Measurements from ENCODE around the gene PREX1. TPM values are rescaled to one million over a fixed set of nuclear protein-coding genes. Genes with fewer than 3 reads are reported as not detected.

PREX1 gene
- total RNA-seq, 2 experiments from 2014 or later = 20.7 to 25.3 TPM

GRCh38 chr20:48612335-48612734, 215.5 kb downstream of the PREX1 start:
- intact Hi-C loops (cut with micrococcal nuclease; ENCODE audit: unreplicated experiment) = no loop called here

GRCh38 chr20:48610996-48611395, 216.8 kb downstream of the PREX1 start:
- CTCF ChIA-PET (ENCODE audit: unreplicated experiment) = no interaction called here
- H3K4me1 ChIP-seq (ENCODE audit: insufficient read depth, low read length, poor library complexity, severe bottlenecking) = no peaks in the 10 kb centered on the region
- no peaks in the 10 kb centered on the region for H3K9me3 ChIP-seq (ENCODE audit: low read length)
- no peak overlapping the region for H2AFZ ChIP-seq (ENCODE audit: low read length)
- H3K27ac ChIP-seq (ENCODE audit: low read depth, low read length, poor library complexity, severe bottlenecking) = no peak overlapping the region
- H3K4me3 ChIP-seq (ENCODE audit: low read depth, low read length, poor library complexity, severe bottlenecking) = no peak overlapping the region
- no peak overlapping the region for H3K4me2 ChIP-seq (ENCODE audit: low read length)
- DNase-seq (ENCODE audit: low spot score) = no peak
- POLR2A ChIA-PET = no interaction called here
- H4K20me1 ChIP-seq (ENCODE audit: insufficient read depth, low read length) = no peaks in the 10 kb centered on the region
- TF ChIP-seq EZH2phosphoT487 (IDR thresholded peaks at IDR 0.05; ENCODE audit: borderline replicate concordance, low read depth, low read length) (no peak), CTCF (conservative IDR thresholded peaks at IDR 0.05; ENCODE audit: low read length) (no peak)
- BruUV-seq (replicated peaks) = no TSS peak
- H3K9me2 ChIP-seq (ENCODE audit: insufficient read depth, low read length) = no peaks in the 10 kb centered on the region
- no peaks in the 10 kb centered on the region for H3K36me3 ChIP-seq (ENCODE audit: insufficient read depth, low read length)
- no peaks in the 10 kb centered on the region for H3K79me2 ChIP-seq (ENCODE audit: insufficient read depth, low read depth, low read length)
- intact Hi-C loops (cut with micrococcal nuclease; ENCODE audit: unreplicated experiment) = no loop called here

More at GRCh38 chr20:48612335-48612734, 215.5 kb downstream of the PREX1 start:
- Histone ChIP-seq H3K9me2 (ENCODE audit: insufficient read depth, low read length) (no peaks in the 10 kb centered on the region), H3K27ac (ENCODE audit: low read depth, low read length, poor library complexity, severe bottlenecking) (no peak overlapping the region), H3K36me3 (ENCODE audit: insufficient read depth, low read length) (no peaks in the 10 kb centered on the region), H4K20me1 (ENCODE audit: insufficient read depth, low read length) (no peaks in the 10 kb centered on the region; the same call in 1 of the 2 replicates), H3K4me2 (ENCODE audit: low read length) (no peak overlapping the region), H3K4me3 (ENCODE audit: low read depth, low read length, poor library complexity, severe bottlenecking) (no peak overlapping the region), H2AFZ (ENCODE audit: low read length) (no peak overlapping the region), H3K4me1 (ENCODE audit: insufficient read depth, low read length, poor library complexity, severe bottlenecking) (no peaks in the 10 kb centered on the region), H3K9me3 (ENCODE audit: low read length) (no peaks in the 10 kb centered on the region), H3K79me2 (ENCODE audit: insufficient read depth, low read depth, low read length) (no peaks in the 10 kb centered on the region)
- ChIA-PET POLR2A (no interaction called here), CTCF (ENCODE audit: unreplicated experiment) (no interaction called here)
- TF ChIP-seq EZH2phosphoT487 (IDR thresholded peaks at IDR 0.05; ENCODE audit: borderline replicate concordance, low read depth, low read length) (no peak), CTCF (conservative IDR thresholded peaks at IDR 0.05; ENCODE audit: low read length) (no peak)
- DNase-seq (ENCODE audit: low spot score) = no peak
- BruUV-seq (replicated peaks) = no TSS peak

- Histone ChIP-seq H2AFZ (ENCODE audit: low read length) (no peak overlapping the region), H3K9me2 (ENCODE audit: insufficient read depth, low read length) (no peaks in the 10 kb centered on the region), H3K36me3 (ENCODE audit: insufficient read depth, low read length) (no peaks in the 10 kb centered on the region), H4K20me1 (ENCODE audit: insufficient read depth, low read length) (no peaks in the 10 kb centered on the region), H3K79me2 (ENCODE audit: insufficient read depth, low read depth, low read length) (no peaks in the 10 kb centered on the region), H3K9me3 (ENCODE audit: low read length) (no peaks in the 10 kb centered on the region), H3K4me2 (ENCODE audit: low read length) (no peak overlapping the region), H3K4me1 (ENCODE audit: insufficient read depth, low read length, poor library complexity, severe bottlenecking) (no peaks in the 10 kb centered on the region), H3K4me3 (ENCODE audit: low read depth, low read length, poor library complexity, severe bottlenecking) (no peak overlapping the region), H3K27ac (ENCODE audit: low read depth, low read length, poor library complexity, severe bottlenecking) (no peak overlapping the region)
- BruUV-seq (replicated peaks) = no TSS peak
- POLR2A ChIA-PET = no interaction called here
- CTCF ChIA-PET (ENCODE audit: unreplicated experiment) = no interaction called here
- intact Hi-C loops (cut with micrococcal nuclease; ENCODE audit: unreplicated experiment) = no loop called here
- no peak for DNase-seq (ENCODE audit: low spot score)
- TF ChIP-seq CTCF (conservative IDR thresholded peaks at IDR 0.05; ENCODE audit: low read length) = no peak
- TF ChIP-seq EZH2phosphoT487 (IDR thresholded peaks at IDR 0.05; ENCODE audit: borderline replicate concordance, low read depth, low read length) = no peak
Observed at GRCh38 chr20:48609491-48609978, 218.3 kb downstream of the PREX1 start.

All from OCI-LY7 (cell line).